ENCODE measurements around the gene UGT2B10. TPM values are rescaled to one million over a fixed set of nuclear protein-coding genes. Genes with fewer than 3 reads are reported as not detected.

Gene UGT2B10
- total and polyA plus RNA-seq, 2 of the 8 experiments (the other 6 are each of a cell fraction or from before 2014, with no cell fraction given) = not detected

GRCh38 chr4:68859655-68860054 is 43.9 kb downstream of the UGT2B10 start:
- Histone ChIP-seq H3K23ac (ENCODE audit: insufficient read length) (no peak overlapping the region), H3K4me3 (ENCODE audit: extremely low read depth in 1 of 4, insufficient read depth in 2 of 4, low read depth in 3 of 4, low read length in 4 of 4) (no peak overlapping the region), H4K8ac (ENCODE audit: extremely low read depth, insufficient read depth, low read length) (no peak overlapping the region), H3K9ac (replicated peaks in 1 of 4; ENCODE audit: extremely low read depth in 1 of 4, low read depth in 3 of 4, low read length in 3 of 4) (no peak overlapping the region), H2BK5ac (ENCODE audit: low read depth, low read length) (no peak overlapping the region), H3K79me2 (ENCODE audit: control insufficient read depth in 1 of 2, insufficient read depth in 2 of 2, low read length in 2 of 2) (no peaks in the 10 kb centered on the region), H2AK5ac (ENCODE audit: low read depth, low read length) (no peak overlapping the region), H4K91ac (replicated peaks; ENCODE audit: insufficient read length, low read length) (no peak overlapping the region), H3K36me3 (ENCODE audit: control insufficient read depth in 2 of 4, insufficient read depth in 4 of 4, low read length in 3 of 4) (peaks cover 0 to 3% (median 0%) of the 10 kb centered on the region in 4 experiments; a peak in 2 of 8 replicates), H3K27ac (ENCODE audit: low read depth, low read length) (no peak overlapping the region), H4K5ac (ENCODE audit: insufficient read length, low read depth, low read length) (no peak overlapping the region), H2BK120ac (replicated peaks; ENCODE audit: low read depth, low read length) (no peak overlapping the region), H2BK12ac (ENCODE audit: low read depth, low read length) (no peak overlapping the region), H3K4ac (replicated peaks; ENCODE audit: insufficient read length, low read depth, low read length) (no peak overlapping the region), H2AFZ (ENCODE audit: low read length) (no peak overlapping the region), H3K9me3 (ENCODE audit: insufficient read depth in 2 of 2, low read depth in 1 of 2, low read length in 1 of 2) (peaks cover 0 to 3% of the 10 kb centered on the region in 2 experiments; a peak in 2 of 4 replicates), H2BK20ac (ENCODE audit: low read length) (no peak overlapping the region), H3K4me1 (replicated peaks in 1 of 4; ENCODE audit: control insufficient read depth in 3 of 4, insufficient read depth in 4 of 4, low read length in 3 of 4) (no peaks in the 10 kb centered on the region), H2BK15ac (ENCODE audit: low read length) (no peak overlapping the region), H3K23me2 (ENCODE audit: low read depth, low read length) (no peaks in the 10 kb centered on the region), H3K27me3 (replicated peaks in 1 of 4; ENCODE audit: control insufficient read depth in 3 of 4, extremely low read depth in 1 of 4, insufficient read depth in 3 of 4, low read length in 3 of 4) (no peaks in the 10 kb centered on the region), H3K56ac (replicated peaks; ENCODE audit: insufficient read length, low read depth, low read length) (no peak overlapping the region), H3K14ac (ENCODE audit: insufficient read length) (no peak overlapping the region), H3K4me2 (ENCODE audit: insufficient read depth in 1 of 2, low read depth in 2 of 2, low read length in 2 of 2) (no peak overlapping the region), H4K20me1 (replicated peaks in 1 of 2; ENCODE audit: control insufficient read depth in 1 of 2, insufficient read depth in 2 of 2, low read length in 2 of 2) (no peaks in the 10 kb centered on the region), H3K18ac (ENCODE audit: extremely low read depth, low read length) (no peak overlapping the region), H3K79me1 (ENCODE audit: low read depth, low read length) (no peaks in the 10 kb centered on the region)
- DNase-seq (ENCODE audit: low read depth in 1 of 2, low spot score in 2 of 2) (no peak), FAIRE-seq (no peak)
- POLR2A ChIA-PET (ENCODE audit: partially characterized antibody) = no interaction called here
- whole genome bisulfite sequencing, 2 experiments (ENCODE audit: extremely low coverage in 1 of 2, insufficient coverage in 1 of 2, insufficient read length in 1 of 2, insufficient replicate concordance in 2 of 2, low coverage in 1 of 2, low lambda C conversion rate in 2 of 2, missing lambda C conversion rate in 1 of 2) = 91% methylated on average over 1 of the region's 1 CpG; no CpG with 5 or more reads in 1 of the 2 experiments
- CTCF ChIA-PET (ENCODE audit: partially characterized antibody) = no interaction called here
- TF ChIP-seq PHF8 (conservative IDR thresholded peaks at IDR 0.05; ENCODE audit: low read depth, low read length) = no peak
- no peak for TF ChIP-seq RNF2 (IDR thresholded peaks at IDR 0.05; ENCODE audit: borderline replicate concordance, low read depth, low read length, missing control alignments, poor library complexity, severe bottlenecking)
- TF ChIP-seq TBP (IDR thresholded peaks at IDR 0.05; ENCODE audit: low read depth, low read length) = no peak
- TF ChIP-seq POLR2A (IDR thresholded peaks at IDR 0.05; ENCODE audit: control extremely low read depth in 1 of 2, low read depth in 2 of 2, low read length in 2 of 2) = no peak
- TF ChIP-seq CBX8 (IDR thresholded peaks at IDR 0.05; ENCODE audit: borderline replicate concordance, low read depth, low read length) = no peak
- TF ChIP-seq POLR2AphosphoS5 (IDR thresholded peaks at IDR 0.05; ENCODE audit: low read depth, low read length) = no peak
- no peak for TF ChIP-seq KDM5A (IDR thresholded peaks at IDR 0.05; ENCODE audit: low read length)
- no peak for TF ChIP-seq RFX5 (IDR thresholded peaks at IDR 0.05; ENCODE audit: borderline replicate concordance, low read depth, low read length)
- TF ChIP-seq TEAD4 (IDR thresholded peaks at IDR 0.05; ENCODE audit: low read depth, low read length) = no peak
- TF ChIP-seq RXRA (IDR thresholded peaks at IDR 0.05; ENCODE audit: insufficient read depth, low read depth, low read length) = no peak
- no peak for TF ChIP-seq SAP30 (IDR thresholded peaks at IDR 0.05; ENCODE audit: insufficient read depth, insufficient replicate concordance, low read length)
- no peak for TF ChIP-seq SIN3A (conservative IDR thresholded peaks at IDR 0.05 in 1 of 2, IDR thresholded peaks at IDR 0.05 in 1 of 2; ENCODE audit: low read depth in 1 of 2, low read length in 2 of 2)
- no peak for TF ChIP-seq JUN (IDR thresholded peaks at IDR 0.05; ENCODE audit: low read depth, low read length)
- no peak for TF ChIP-seq JUND (IDR thresholded peaks at IDR 0.05; ENCODE audit: low read length)
- TF ChIP-seq GTF2F1 (IDR thresholded peaks at IDR 0.05; ENCODE audit: borderline replicate concordance, low read depth, low read length) = no peak

Data from H1 (cell line).